Stimulated activated CD4-positive, alpha-beta T cell treated with anti-CD3 and anti-CD28 coated beads, TNF-alpha, amount 100 ng/mL, for 1 hour (primary cell): ENCODE data around the gene PIEZO2.
"Not testable (repeated sequence)": the region's sequence is repeated elsewhere in the genome, so short reads cannot be mapped to it uniquely, and the experiment has no call there.

Experiments
- DNase-seq, 3 donors: peaks; one replicate each; pipeline ENCODE4 v3.0.0-alpha.2; 2020; ENCODE audit warnings: low read depth in 3 of 3, low spot score in 1 of 3

The PIEZO2 gene

DNA sequence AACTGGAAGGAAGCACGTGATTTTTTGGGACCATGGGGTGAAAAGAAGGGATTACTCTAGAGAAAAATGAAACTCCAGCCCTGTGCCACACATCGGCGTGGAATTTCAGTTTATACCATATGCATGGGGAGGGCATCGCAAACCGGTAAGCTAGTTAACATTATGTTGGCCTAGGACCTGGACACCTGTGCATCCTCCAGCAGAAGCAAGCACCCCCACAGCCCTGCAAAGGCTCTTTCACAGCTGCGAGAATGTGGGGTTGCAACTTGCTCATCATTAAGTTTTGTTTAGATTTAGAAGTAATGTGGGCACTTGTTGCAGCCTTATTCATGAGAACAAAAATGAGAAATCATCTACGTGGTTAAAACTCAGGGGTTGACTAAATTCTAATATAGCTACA, 299.2 kb downstream of the PIEZO2 start:
- no peak for DNase-seq

DNA sequence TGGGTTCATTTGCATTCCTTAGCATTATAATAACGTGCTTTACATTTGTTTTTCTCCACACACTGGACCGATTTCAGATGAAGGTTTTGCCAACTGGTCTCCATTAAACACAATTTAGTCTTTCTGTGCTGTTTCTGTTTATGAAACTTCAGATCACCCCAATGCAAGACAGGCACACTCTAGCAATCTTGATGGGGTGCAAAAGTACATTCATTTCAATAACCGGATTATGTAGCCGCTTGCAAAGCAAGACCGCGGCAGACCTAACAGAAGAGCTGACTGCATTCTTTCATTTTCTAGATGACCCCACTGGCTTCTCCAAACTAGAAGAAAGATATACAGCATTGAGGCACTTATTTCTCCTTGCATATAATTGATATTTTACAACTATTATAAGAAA, 301.5 kb downstream of the PIEZO2 start:
- no peak for DNase-seq

DNA sequence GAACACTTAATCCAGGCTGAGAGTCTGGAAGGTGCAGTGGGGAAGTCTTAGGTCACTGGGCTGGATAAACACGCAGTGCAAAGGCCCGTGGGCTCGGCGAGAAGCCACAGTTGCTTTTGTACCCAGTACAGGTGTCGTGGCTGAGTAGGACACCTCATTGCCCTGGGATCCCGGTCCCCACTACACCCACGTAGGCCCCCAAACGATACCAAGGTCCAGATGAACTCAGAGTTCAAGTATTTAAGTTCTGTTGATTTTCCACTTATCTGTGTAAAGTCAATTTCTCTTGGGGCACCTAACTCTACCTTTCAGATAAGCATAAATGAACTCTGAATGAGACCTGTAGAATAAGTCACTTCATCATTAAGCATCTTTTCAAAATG, 302.0 kb downstream of the PIEZO2 start:
- no peak for DNase-seq

DNA sequence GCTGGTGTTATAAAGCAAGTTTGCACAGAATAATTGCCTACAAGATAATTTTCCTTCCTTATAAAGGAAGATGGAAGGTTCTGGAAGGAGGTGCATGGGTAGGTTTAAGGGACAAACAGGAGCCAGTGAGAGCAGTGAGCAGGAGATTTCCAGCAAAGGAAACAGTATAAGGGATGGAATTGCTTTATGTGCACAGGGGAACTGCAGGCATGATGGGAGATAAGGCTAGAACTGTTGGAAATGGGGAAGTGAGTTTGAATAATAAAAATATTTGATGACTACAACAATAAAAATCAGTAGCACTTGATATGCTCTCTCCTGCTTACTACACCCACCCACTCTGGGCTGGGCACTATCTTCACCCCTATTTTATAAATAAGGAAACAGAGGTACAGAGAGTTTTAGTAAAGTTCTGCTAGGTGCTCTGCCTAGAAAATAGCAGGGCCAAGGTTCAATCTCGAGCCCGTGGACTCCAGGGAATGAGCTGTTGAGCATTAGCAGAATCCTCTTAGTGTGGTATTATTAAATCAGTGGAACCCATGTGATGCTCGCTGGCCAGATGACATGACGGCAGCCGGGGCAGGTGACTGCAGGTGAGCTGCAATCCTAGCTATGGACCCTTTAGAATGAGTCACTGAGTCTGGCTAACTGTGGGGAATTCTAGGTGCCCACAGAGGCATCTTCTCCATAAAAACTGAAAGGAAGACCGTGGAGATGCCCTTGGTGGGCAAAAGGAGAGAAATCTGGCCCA, 302.5 kb downstream of the PIEZO2 start:
- DNase-seq, result no peak

DNA sequence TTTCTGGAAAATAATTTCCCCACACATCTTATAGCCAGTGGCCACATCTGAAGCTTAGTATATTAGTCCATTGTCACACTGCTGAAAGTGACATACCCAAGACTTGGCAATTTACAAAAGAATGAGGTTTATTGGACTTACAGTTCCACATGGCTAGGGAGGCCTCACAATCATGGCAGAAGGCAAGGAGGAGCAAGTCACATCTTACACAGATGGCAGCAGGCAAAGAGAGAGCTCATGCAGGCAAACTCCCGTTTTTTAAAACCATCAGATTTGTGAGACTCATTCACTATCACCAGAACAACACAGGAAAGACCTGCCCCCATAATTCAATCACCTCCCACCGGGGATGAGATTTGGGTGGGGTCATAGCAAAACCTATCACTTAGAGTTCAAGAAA, 303.3 kb downstream of the PIEZO2 start:
- DNase-seq, result not testable (repeated sequence)

DNA sequence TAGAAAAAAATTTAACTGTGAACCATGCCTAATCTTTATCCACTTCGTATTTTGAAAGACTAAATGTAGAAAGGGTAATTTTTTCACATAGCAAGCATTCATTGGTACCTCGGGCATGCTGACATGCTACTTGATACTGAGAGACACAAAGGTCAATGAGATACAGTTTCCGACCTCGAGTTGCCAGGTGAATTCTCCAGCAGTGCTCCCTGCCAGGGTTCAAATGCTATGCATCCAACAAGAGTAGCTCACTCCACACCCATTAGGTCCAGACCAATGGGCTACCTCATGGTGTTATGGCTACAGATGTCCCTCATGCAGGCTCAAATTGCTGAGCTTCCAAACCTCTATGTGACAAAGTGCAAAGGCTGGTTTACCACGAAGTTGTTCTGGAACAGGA, 305.8 kb downstream of the PIEZO2 start:
- DNase-seq, result no peak

DNA sequence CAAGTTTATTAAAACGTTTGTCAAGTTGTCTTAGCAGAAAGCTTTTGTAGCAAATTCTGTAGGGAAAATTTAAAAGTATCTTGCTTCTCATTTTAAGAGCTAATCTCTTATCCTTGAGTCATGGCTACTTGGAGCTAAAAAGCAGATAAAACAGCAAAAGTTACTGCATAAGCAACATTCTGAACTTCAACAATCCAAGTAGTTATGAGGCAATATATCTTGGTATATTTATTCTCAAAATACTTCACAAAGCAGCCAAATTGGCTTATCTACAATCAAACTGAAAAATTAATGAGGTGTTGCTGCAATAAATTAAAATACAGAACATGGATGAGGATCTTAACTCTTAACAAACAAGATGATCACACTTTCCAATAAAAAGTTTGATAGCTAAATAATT, 306.5 kb downstream of the PIEZO2 start:
- no peak for DNase-seq

DNA sequence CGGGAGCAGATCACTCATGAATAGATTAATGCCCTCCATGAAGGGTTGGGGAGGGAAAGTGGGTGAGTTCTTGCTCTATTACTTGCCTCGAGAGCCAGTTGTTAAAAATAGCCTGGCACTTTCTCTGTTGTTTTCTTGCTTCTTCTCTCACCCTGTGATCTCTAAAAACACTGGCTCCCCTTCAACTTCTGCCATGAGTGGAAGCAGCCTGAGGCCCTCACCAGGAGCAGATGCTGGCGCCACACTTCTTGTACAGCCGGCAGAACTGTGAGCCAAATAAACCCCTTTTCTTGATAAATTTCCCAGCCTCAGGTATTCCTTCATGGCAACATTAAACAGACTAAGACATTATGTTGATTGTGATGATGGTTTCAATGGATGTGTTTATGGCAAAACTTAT, 307.0 kb downstream of the PIEZO2 start:
- no peak for DNase-seq

DNA sequence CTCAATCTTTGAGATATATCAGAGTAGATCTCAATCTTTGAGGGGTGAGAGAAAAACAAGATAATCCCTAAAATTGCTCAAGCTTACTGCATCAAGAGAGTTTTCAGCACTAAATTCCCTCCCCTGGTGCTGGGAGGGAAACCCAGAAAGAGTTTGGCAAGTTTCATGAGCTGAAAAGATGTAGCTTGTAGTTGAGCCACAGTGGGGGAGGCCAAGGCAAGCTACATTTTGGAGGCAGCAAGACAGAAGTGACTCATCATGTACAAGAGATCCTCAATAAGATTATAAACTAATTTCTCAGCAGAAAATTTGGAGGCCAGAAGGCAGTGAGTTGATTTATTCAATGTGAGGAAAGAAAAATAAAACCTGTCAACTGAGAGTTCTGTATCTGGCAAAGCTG, 308.2 kb downstream of the PIEZO2 start:
- no peak for DNase-seq

DNA sequence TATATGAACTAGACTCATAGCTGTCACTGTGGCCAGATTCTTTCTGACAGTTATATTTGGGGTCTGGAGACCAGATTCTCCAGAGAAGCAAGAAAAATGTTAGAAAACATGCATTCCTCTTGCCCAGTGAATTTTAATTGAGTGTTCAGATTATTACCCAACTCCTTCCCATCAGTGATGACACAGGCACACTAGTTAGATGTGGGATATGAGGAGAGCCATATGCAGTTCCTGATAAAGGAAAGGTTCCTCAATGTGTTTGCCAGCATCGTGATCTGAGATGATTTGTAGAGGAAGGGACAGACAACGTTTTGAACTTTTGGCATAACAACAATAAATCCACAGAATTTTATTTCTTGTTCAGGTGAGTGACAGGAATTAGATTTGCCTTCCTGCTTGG, 308.6 kb downstream of the PIEZO2 start:
- DNase-seq, result no peak

DNA sequence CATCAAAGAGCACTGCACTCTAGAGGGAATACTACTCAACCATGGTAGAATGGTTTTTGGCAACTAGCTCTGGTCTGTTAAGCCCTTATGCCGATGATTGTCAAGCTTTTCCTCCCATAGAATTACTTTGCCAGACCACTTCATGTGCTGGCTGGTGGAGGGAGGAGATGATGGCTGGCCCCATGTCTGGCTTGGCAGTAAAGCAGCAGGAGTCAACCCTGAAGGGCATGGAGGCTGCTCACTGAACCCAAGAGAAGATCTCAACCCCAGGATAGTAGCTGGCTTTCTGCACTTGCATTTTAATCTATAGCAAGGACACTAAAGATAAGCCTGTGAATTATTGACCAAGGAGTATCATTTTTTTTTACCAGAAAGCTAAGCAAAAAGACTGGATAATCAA, 309.9 kb downstream of the PIEZO2 start:
- DNase-seq, result no peak

DNA sequence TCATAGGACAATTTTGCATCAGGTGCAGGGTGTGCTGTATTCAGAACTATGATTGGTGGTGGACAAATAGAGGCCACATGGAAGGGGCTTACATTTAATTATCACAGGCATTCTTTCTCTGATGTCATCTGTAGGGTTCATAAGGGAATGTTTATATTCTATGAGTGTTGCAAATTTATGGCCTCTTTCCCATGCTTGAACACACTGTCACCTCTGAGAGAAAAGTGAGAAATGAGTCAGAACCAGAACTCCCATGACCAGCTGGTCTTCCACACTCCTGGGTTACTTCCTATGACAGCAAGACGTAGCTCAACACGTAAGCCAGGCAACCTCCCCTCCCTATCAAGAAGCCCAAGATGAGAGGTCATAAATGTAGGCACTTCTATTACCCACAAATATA, 310.8 kb downstream of the PIEZO2 start:
- no peak for DNase-seq

DNA sequence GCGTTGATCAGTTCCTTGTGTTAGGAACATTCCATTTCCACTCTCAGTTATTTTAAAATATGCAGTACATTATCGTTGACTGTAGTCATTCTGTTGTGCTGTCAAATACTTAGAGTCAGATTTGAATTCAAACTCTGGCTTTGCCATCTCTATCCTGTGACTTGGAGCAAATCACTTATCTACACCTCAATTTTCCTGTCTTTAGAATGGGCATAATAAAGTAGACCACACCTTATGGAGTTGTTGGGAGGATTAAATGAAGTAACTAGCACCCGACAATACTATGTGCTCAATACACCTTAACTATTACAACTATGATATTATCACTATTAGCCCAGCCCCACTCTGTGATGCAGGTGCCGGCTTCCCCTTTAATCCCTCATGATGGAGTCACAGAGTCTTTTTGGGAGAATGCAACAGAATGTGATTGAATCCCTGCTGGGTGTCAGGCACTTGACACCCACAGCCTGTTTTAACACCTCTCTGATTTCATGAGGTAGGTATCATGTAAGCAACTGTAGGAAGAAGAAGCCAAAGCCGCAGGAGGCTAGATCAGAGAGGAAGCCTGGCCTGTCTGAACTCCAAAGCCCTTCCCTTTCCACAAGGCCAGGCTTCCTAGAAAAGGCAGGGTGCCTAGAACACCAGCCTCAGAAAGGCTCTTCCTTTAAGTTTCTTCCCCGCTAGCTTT, 315.1 kb downstream of the PIEZO2 start:
- no peak for DNase-seq

DNA sequence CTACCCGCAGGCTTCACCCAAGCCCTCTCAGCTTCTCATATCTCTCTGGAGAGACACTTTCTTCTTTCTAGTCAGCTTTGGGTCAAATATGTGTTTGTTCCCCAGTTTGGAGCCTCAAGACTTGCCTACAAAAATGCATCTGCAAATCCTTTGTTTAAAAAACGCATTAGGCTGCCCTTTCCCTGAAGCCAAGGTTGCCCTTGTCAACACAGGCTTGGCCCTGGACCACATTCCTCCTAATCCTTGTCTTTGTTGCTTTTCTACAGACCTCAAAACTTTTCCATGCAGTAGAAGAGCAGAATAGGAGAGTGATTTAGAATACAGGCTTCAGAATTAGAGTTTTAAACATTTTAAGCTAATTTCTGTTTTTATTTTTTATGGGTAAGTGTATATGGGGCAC, 315.7 kb downstream of the PIEZO2 start:
- no peak for DNase-seq

DNA sequence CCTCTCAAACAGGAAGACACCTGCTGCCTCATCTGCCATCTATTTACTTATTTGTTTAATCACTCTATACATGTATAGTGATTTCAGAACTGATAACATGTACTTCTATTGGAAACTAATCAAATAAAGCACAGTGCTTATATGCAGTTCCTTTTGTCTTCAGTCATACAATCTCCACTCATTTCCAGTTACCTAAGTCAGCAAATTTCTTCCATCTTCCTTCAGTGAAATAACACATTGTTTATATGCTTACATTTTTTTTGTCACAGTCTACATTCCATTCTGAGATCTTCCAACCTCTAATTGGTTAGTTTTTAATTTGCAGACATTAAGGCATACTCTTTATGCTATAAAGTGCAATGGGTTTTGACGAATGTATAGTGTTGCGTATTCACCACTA, 323.0 kb downstream of the PIEZO2 start:
- DNase-seq, result no peak

DNA sequence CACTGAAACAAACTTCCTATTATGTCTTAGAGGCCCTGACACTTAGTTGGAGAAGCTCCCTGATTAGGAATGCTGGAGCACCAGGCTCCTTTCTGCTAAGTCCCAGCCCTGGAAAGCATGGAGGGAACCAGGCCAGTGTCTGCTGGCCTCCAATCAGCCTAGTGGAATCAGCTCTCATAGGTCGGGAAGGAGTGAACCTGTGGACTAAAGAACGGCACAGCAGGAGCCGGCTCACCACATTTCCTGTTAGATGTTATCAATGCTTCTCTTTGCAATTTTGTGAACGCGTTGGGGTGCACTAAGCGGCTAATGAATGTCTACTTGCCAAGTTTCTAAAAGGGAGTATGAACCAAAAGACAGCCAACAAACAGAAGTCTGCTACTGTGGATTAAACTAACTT, 326.9 kb downstream of the PIEZO2 start:
- DNase-seq, result no peak

DNA sequence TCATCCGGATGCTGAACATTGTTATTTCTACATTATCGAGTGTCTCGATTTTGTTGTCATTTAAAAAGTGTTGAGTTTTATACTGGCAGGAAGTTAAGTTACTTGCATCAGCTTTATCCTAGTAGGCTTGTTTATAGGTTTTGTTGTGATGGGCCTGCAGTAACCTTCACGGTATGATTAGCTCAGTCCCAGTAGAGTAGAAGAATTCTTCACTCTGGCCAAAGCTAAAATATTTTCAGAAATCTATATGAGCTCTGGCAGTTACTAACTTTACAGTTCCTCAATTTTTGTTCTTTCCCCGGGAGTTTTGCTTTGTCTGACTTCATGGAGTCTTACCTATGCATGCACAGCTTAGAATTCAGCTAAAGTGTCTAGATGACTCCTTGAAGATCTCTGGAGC, 328.7 kb downstream of the PIEZO2 start:
- no peak for DNase-seq

DNA sequence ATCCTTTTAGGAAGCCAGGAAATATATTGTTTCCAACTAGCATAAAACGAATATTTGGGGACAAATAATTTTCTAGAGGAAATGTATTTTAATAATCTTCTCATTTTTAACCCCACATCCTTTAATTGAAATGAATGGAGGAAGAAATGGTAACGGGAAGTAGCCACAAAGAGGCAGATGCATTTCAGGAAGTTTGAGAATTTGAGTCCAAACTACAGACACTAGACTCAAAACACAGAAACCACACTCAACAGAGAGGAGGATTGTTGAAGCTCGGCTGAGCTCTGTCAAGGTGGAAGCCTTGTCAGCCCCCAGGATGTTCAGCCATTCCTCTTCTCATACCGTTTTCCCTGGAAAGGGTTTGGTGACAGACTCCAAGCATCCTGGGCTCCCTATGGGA, 335.0 kb downstream of the PIEZO2 start:
- no peak for DNase-seq

DNA sequence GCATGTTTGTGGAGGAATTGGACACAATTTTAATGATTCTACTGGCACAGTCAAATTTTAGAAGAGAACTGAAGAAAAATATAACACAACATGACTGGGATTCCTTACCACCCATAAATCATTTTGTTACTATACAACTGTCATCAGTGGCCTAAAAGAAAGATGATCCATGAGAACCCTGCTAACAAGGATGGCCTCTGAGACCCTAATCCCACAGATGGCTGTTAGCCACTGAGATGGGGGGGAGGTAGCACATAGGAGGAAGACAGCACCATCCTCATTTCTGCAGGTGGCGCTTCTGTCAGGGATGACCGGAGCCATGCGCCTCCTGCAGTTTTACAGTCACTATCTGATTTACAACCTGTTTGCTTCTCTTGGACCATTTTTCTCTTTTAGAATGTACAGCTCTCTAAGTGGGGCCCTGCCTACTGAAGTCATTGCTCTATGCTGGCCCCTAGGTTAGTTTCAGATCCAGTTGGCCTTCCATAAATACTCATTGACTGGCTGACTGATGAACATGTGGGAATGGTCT, 343.7 kb downstream of the PIEZO2 start:
- no peak for DNase-seq

DNA sequence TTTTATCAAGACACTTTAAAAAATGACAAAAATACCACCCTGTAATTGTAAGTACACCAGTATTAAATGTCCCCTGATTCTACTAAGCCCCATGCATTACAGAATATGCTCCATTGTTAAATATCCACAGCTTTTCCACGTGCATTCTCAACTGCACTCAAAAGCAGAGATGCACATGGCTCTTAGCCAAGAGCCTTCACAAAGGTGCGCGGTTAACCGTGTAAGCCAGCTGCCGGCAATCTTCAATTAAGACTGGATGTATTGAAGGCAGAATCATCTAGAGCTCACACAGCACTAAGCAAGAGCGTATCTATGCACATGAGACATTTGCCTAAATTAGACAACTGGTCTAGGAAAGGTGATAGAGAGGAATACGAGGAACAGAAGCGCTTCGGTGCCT, 345.2 kb downstream of the PIEZO2 start:
- no peak for DNase-seq

DNA sequence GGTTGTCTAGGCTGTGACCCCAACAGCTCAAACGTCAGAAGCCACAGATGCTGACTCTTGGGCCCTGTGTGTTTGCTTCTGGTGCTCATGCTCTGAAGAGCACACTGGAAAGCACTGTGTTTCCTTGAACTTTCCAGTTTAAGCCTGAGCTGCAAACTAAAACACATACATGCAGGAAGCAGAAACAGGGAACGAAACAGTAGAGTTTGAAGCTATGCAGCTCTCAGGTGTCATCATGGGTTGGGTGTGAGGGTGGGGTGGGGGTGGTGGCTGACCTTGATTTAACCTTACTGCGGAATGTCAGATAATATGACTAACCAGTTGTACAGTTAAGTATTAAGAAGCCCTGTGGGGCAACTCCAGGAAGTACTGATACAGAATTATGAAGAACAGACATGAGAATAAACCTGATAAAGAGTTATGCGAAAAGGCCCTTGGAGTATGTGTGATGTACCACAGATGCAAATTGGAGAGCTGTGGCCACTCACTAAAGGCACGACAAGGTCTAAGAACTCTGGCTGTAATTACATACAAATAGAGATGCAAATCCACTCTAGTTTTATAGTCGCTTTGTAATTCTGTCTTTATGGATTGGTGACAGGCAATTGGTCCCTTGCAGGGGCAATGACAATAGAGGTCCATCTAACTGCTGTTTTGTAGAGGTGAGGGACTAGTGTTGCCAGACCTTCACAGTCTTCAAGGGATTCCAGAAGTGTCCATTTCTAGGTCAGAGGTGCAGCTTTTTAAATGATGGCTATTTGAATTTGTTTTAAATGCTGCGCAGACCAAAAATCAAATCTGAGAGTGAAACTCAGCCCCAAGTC, 350.4 kb downstream of the PIEZO2 start:
- DNase-seq, result no peak

DNA sequence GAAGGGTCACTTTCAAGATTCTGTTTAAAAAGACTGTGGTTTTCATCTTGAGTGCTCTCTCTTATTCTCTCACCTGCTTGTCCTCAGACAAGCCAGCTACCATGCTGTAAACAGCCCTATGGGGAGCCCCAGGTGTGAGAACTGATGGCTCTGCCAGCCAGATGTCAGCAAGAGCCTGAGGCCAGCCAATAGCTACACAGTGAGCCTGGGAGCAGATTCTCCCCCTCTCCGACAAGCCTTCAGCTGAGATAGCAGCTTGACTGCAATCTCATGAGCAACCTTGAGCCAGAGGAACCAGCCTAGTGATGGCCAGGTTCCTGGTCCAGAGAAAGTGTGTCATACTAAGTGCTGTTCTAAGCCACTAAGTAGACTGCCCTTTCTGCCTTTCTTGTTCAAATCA, 351.5 kb downstream of the PIEZO2 start:
- no peak for DNase-seq
